ENCODE measurements around the gene FOSL1.
"Not testable (repeated sequence)": the region's sequence is repeated elsewhere in the genome, so short reads cannot be mapped to it uniquely, and the experiment has no call there.

GRCh38 chr11:65892137-65892540 is 8.0 kb downstream of the FOSL1 start:
- TF ChIP-seq CTCF (conservative IDR thresholded peaks at IDR 0.05); EZH2 (IDR thresholded peaks at IDR 0.05; ENCODE audit: low read depth): not testable (repeated sequence)
